Measurements from ENCODE around the gene SCMH1. TPM values are rescaled to one million over a fixed set of nuclear protein-coding genes. Genes with fewer than 3 reads are reported as not detected.

Gene SCMH1
- total and polyA plus RNA-seq, 2 experiments from 2014 or later = 15.0 to 19.4 TPM

DNA sequence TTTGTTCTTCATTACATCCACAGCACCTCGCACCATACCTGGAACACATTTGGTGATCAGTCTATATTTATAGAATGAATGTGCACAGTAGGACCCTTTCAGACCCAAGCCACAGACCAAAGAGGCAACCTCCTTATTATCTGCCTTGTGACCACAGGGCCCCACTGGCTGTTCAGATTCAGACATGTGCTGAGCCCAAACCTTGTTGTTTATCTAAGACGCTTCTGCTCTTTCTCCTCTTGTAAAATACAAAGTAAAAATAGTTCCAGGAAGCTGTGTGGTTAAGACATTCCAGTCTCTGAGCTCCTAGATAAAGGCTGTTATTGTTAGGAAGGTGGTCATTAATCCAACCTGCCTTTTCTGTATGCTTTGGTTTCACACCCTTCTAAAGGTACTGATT is 3.6 kb upstream of the SCMH1 start:
- no peak for ATAC-seq

More for the DNA sequence above, 3.6 kb upstream of the SCMH1 start:
- no peak overlapping the region for H2AFZ ChIP-seq
- DNase-seq (ENCODE audit: low spot score) = no peak
- no peak for TF ChIP-seq REST (IDR thresholded peaks at IDR 0.05; ENCODE audit: unreplicated experiment)
- TF ChIP-seq, protein P1, sequence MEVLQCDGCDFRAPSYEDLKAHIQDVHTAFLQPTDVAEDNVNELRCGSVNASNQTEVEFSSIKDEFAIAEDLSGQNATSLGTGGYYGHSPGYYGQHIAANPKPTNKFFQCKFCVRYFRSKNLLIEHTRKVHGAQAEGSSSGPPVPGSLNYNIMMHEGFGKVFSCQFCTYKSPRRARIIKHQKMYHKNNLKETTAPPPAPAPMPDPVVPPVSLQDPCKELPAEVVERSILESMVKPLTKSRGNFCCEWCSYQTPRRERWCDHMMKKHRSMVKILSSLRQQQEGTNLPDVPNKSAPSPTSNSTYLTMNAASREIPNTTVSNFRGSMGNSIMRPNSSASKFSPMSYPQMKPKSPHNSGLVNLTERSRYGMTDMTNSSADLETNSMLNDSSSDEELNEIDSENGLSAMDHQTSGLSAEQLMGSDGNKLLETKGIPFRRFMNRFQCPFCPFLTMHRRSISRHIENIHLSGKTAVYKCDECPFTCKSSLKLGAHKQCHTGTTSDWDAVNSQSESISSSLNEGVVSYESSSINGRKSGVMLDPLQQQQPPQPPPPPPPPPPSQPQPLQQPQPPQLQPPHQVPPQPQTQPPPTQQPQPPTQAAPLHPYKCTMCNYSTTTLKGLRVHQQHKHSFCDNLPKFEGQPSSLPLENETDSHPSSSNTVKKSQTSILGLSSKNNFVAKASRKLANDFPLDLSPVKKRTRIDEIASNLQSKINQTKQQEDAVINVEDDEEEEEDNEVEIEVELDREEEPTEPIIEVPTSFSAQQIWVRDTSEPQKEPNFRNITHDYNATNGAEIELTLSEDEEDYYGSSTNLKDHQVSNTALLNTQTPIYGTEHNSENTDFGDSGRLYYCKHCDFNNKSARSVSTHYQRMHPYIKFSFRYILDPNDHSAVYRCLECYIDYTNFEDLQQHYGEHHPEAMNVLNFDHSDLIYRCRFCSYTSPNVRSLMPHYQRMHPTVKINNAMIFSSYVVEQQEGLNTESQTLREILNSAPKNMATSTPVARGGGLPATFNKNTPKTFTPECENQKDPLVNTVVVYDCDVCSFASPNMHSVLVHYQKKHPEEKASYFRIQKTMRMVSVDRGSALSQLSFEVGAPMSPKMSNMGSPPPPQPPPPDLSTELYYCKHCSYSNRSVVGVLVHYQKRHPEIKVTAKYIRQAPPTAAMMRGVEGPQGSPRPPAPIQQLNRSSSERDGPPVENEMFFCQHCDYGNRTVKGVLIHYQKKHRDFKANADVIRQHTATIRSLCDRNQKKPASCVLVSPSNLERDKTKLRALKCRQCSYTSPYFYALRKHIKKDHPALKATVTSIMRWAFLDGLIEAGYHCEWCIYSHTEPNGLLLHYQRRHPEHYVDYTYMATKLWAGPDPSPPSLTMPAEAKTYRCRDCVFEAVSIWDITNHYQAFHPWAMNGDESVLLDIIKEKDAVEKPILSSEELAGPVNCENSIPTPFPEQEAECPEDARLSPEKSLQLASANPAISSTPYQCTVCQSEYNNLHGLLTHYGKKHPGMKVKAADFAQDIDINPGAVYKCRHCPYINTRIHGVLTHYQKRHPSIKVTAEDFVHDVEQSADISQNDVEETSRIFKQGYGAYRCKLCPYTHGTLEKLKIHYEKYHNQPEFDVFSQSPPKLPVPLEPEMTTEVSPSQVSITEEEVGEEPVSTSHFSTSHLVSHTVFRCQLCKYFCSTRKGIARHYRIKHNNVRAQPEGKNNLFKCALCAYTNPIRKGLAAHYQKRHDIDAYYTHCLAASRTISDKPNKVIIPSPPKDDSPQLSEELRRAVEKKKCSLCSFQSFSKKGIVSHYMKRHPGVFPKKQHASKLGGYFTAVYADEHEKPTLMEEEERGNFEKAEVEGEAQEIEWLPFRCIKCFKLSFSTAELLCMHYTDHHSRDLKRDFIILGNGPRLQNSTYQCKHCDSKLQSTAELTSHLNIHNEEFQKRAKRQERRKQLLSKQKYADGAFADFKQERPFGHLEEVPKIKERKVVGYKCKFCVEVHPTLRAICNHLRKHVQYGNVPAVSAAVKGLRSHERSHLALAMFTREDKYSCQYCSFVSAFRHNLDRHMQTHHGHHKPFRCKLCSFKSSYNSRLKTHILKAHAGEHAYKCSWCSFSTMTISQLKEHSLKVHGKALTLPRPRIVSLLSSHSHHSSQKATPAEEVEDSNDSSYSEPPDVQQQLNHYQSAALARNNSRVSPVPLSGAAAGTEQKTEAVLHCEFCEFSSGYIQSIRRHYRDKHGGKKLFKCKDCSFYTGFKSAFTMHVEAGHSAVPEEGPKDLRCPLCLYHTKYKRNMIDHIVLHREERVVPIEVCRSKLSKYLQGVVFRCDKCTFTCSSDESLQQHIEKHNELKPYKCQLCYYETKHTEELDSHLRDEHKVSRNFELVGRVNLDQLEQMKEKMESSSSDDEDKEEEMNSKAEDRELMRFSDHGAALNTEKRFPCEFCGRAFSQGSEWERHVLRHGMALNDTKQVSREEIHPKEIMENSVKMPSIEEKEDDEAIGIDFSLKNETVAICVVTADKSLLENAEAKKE (CRISPR knock-in tag; IDR thresholded peaks at IDR 0.05) = no peak
- Mint-ChIP-seq H3K27me3 (ENCODE audit: insufficient read depth, low read depth, poor library complexity) (peaks cover 9% of the 10 kb centered on the region), H3K27ac (no peak overlapping the region), H3K9me3 (no peaks in the 10 kb centered on the region), H3K4me3 (no peak overlapping the region), H3K36me3 (ENCODE audit: low read depth) (no peaks in the 10 kb centered on the region; the same call in 2 of the 3 replicates), H3K4me1 (peaks cover 11% of the 10 kb centered on the region)
- peaks cover 5% of the 10 kb centered on the region; the same call in 1 of the 2 replicates for H3F3A ChIP-seq (replicated peaks; ENCODE audit: low read depth)
- H3K4me2 ChIP-seq = no peak overlapping the region
- no peaks in the 10 kb centered on the region for H3K9me2 ChIP-seq (ENCODE audit: insufficient read depth)
- no peaks in the 10 kb centered on the region for H4K20me1 ChIP-seq (replicated peaks; ENCODE audit: insufficient read depth)
- no peaks in the 10 kb centered on the region for H3K36me3 ChIP-seq (ENCODE audit: insufficient read depth)
- H3K4me1 ChIP-seq (ENCODE audit: insufficient read depth) = peaks cover 6% of the 10 kb centered on the region
- H3K27me3 ChIP-seq (ENCODE audit: insufficient read depth) = peaks cover 22% of the 10 kb centered on the region
- H3K4me3 ChIP-seq = no peak overlapping the region
- no peaks in the 10 kb centered on the region for H3K79me2 ChIP-seq (replicated peaks; ENCODE audit: insufficient read depth)
- no peak overlapping the region for H3K27ac ChIP-seq (ENCODE audit: low read depth)
